Measurements from ENCODE around the gene TAS1R2. TPM values are rescaled to one million over a fixed set of nuclear protein-coding genes. Genes with fewer than 3 reads are reported as not detected.

TAS1R2 gene
- total RNA-seq, 1 experiment from 2014 or later, result not detected

DNA sequence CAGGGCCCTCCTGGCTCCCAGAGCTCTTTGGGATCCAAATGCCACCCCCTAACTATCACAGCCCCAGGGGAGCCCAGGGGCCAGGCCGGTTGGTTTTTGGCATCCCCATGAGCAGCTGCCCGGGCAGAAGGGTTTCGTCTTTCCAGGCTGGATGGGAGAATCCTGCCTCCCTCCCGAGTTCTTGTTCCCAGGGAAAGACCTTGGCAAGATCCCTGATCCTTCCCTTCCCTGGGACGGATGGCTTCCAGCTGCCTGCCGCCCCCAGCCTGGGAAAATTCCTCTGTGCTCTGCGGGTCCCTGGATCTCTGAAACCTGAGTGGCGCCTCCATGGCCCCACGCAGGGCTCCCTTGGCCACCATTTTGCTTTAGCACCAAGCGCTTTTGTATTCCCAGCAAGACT, 55.6 kb downstream of the TAS1R2 start:
- Mint-ChIP-seq H3K27ac (no peak overlapping the region), H3K4me3 (no peak overlapping the region), H3K4me1 (peaks cover 6 to 19% of the 10 kb centered on the region in 2 experiments), H3K36me3 (ENCODE audit: insufficient read depth in 1 of 3, low read depth in 3 of 3) (no peaks in the 10 kb centered on the region), H3K27me3 (ENCODE audit: low read depth) (peaks cover 7% of the 10 kb centered on the region), H3K9me3 (no peaks in the 10 kb centered on the region; a peak in 1 of 5 replicates)
- H3K4me2 ChIP-seq (ENCODE audit: insufficient read depth, insufficient read length, low read length), result no peak overlapping the region
- WGBS (ENCODE audit: extremely low coverage, insufficient read length, low lambda C conversion rate), result no CpG with 5 or more reads among the region's 10 CpGs
- H3K79me2 ChIP-seq (ENCODE audit: insufficient read depth, low read length), result no peaks in the 10 kb centered on the region
- H3K23ac ChIP-seq (ENCODE audit: insufficient read length, low read depth, low read length), result no peak overlapping the region
- H3K79me1 ChIP-seq (ENCODE audit: insufficient read depth, low read depth, low read length, poor library complexity, severe bottlenecking), result no peaks in the 10 kb centered on the region
- no peak overlapping the region for H2BK15ac ChIP-seq (ENCODE audit: low read depth, low read length)
- no peak overlapping the region for H4K91ac ChIP-seq (ENCODE audit: insufficient read length, low read depth, low read length)
- H3K9ac ChIP-seq (ENCODE audit: extremely low read depth, insufficient read length, low read length), result no peak overlapping the region
- no peaks in the 10 kb centered on the region for H3K4me1 ChIP-seq (ENCODE audit: insufficient read depth, low read length)
- no peak overlapping the region for H3K27ac ChIP-seq (ENCODE audit: insufficient read length, low read depth, low read length)
- H2BK5ac ChIP-seq (ENCODE audit: insufficient read length, low read length), result no peak overlapping the region
- H4K5ac ChIP-seq (ENCODE audit: insufficient read length, low read depth, low read length), result no peak overlapping the region
- TF ChIP-seq, protein P1, sequence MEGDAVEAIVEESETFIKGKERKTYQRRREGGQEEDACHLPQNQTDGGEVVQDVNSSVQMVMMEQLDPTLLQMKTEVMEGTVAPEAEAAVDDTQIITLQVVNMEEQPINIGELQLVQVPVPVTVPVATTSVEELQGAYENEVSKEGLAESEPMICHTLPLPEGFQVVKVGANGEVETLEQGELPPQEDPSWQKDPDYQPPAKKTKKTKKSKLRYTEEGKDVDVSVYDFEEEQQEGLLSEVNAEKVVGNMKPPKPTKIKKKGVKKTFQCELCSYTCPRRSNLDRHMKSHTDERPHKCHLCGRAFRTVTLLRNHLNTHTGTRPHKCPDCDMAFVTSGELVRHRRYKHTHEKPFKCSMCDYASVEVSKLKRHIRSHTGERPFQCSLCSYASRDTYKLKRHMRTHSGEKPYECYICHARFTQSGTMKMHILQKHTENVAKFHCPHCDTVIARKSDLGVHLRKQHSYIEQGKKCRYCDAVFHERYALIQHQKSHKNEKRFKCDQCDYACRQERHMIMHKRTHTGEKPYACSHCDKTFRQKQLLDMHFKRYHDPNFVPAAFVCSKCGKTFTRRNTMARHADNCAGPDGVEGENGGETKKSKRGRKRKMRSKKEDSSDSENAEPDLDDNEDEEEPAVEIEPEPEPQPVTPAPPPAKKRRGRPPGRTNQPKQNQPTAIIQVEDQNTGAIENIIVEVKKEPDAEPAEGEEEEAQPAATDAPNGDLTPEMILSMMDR (conservative IDR thresholded peaks at IDR 0.05), result no peak
- no peak overlapping the region for H3K18ac ChIP-seq (ENCODE audit: insufficient read length, low read depth, low read length)
- H4K20me1 ChIP-seq (ENCODE audit: control insufficient read depth, insufficient read depth, insufficient read length), result no peaks in the 10 kb centered on the region
- no peak overlapping the region for H3T11ph ChIP-seq (ENCODE audit: low read length)
- H3K4ac ChIP-seq (ENCODE audit: low read depth, low read length), result no peak overlapping the region
- no peak overlapping the region for H2AK5ac ChIP-seq (ENCODE audit: insufficient read length, low read length)
- DNase-seq, result no peak
- H4K8ac ChIP-seq (replicated peaks; ENCODE audit: insufficient read length, low read depth, low read length), result no peak overlapping the region
- no peak overlapping the region for H3K14ac ChIP-seq (ENCODE audit: insufficient read depth, low read length)
- no peaks in the 10 kb centered on the region for H3K9me3 ChIP-seq (ENCODE audit: control insufficient read depth, low read depth, low read length)
- H2BK12ac ChIP-seq (ENCODE audit: insufficient read length, low read depth, low read length), result no peak overlapping the region
- no peaks in the 10 kb centered on the region for H3K23me2 ChIP-seq (ENCODE audit: insufficient read length, low read depth, low read length, poor library complexity, severe bottlenecking)
- no peak overlapping the region for H2AFZ ChIP-seq (ENCODE audit: low read length)
- H2BK120ac ChIP-seq (ENCODE audit: low read depth, low read length, poor library complexity, severe bottlenecking), result no peak overlapping the region
- H3K27me3 ChIP-seq (ENCODE audit: insufficient read depth, low read length), result no peaks in the 10 kb centered on the region; the same call in 1 of the 2 replicates
- H3K56ac ChIP-seq (ENCODE audit: insufficient read length, low read depth, low read length), result no peak overlapping the region
- H2BK20ac ChIP-seq (ENCODE audit: low read depth, low read length, poor library complexity, severe bottlenecking), result no peak overlapping the region

All from H9 (cell line).